ENCODE results near the gene MAST4. TPM values are rescaled to one million over a fixed set of nuclear protein-coding genes. Genes with fewer than 3 reads are reported as not detected.

MAST4 gene
- total RNA-seq, 1 donor from 2014 or later: 52.6 TPM

DNA sequence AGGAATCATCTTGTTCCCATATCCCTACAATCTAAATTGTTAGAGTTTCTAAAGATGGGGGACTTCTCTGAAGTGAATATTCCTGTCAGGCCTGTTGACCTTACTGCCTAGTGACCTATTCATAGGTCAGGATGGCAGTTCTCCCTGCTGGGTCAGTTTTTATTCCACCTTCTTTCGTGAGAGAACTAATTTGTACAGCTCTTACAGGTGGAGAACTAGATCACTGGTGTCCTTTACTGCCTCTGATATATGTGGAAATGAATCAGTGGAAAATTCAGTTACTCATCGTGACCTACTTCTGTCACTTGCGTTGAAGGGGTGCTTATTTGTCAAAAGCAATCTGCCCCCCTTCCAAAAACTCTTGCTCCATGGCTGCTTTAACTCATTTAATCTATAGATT, 435.5 kb downstream of the MAST4 start:
- peaks cover 50% of the 10 kb centered on the region for H3K4me1 ChIP-seq
- H3K27ac ChIP-seq: no peak overlapping the region
- H3K9me3 ChIP-seq: no peaks in the 10 kb centered on the region
- ATAC-seq: no peak
- no peaks in the 10 kb centered on the region for H3K27me3 ChIP-seq
- no peak for DNase-seq
- no peaks in the 10 kb centered on the region for H3K36me3 ChIP-seq
- intact Hi-C loops (cut with DNase I): no loop called here
- no peak overlapping the region for H3K4me3 ChIP-seq
- TF ChIP-seq, protein P1, sequence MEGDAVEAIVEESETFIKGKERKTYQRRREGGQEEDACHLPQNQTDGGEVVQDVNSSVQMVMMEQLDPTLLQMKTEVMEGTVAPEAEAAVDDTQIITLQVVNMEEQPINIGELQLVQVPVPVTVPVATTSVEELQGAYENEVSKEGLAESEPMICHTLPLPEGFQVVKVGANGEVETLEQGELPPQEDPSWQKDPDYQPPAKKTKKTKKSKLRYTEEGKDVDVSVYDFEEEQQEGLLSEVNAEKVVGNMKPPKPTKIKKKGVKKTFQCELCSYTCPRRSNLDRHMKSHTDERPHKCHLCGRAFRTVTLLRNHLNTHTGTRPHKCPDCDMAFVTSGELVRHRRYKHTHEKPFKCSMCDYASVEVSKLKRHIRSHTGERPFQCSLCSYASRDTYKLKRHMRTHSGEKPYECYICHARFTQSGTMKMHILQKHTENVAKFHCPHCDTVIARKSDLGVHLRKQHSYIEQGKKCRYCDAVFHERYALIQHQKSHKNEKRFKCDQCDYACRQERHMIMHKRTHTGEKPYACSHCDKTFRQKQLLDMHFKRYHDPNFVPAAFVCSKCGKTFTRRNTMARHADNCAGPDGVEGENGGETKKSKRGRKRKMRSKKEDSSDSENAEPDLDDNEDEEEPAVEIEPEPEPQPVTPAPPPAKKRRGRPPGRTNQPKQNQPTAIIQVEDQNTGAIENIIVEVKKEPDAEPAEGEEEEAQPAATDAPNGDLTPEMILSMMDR (IDR thresholded peaks at IDR 0.05): no peak

DNA sequence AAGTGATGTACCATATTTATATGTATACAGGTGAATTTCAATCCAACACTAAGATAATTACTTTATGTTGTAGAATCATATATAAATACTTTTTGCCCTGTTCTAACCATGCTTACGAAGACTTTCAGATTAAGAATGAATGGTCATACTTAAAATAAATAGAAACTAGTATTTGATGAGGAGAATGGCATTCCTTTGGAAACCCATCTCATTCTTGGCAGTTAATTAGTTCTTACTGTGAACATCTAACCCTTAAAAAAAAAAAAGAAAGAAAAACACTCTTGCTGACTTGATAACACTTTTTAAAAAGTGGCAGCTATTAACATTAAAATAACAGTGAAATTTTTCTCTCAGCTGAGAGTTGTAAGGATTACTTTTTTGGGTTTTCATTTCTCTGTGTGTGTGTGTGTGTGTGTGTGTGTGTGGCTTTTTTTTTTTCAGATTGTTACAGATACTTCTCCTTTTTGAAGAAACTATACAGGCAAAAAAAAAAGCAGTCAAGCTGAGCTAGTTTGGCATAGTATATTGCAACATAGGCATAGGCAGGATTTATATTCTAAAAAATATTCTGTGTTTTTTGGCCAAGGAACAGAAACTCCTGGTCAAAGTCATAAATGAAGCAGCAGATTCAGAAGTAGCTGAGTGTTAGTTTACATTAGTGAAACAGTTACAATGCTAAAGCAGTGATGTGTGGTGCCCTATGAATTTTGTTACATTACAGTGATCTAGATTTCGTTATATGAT, 436.9 kb downstream of the MAST4 start:
- H3K4me3 ChIP-seq: no peak overlapping the region
- H3K9me3 ChIP-seq: no peaks in the 10 kb centered on the region
- ATAC-seq: peak; percentile 58
- intact Hi-C loops (cut with DNase I): no loop called here
- peaks cover 52% of the 10 kb centered on the region for H3K4me1 ChIP-seq
- no peak for DNase-seq
- H3K36me3 ChIP-seq: no peaks in the 10 kb centered on the region
- TF ChIP-seq, protein P1 (IDR thresholded peaks at IDR 0.05): no peak
- H3K27me3 ChIP-seq: no peaks in the 10 kb centered on the region
- no peak overlapping the region for H3K27ac ChIP-seq

GRCh38 chr5:67033880-67034651, 437.9 kb downstream of the MAST4 start:
- DNase-seq: no peak

GRCh38 chr5:67035098-67035740, 439.0 kb downstream of the MAST4 start:
- DNase-seq: no peak
- no peak overlapping the region for H3K4me3 ChIP-seq
- intact Hi-C loops (cut with DNase I): no loop called here
- no peaks in the 10 kb centered on the region for H3K36me3 ChIP-seq
- peaks cover 52% of the 10 kb centered on the region for H3K4me1 ChIP-seq
- H3K27me3 ChIP-seq: no peaks in the 10 kb centered on the region
- TF ChIP-seq, protein P1 (IDR thresholded peaks at IDR 0.05): no peak
- ATAC-seq: no peak
- no peak overlapping the region for H3K27ac ChIP-seq
- no peaks in the 10 kb centered on the region for H3K9me3 ChIP-seq

More at GRCh38 chr5:67033880-67034651, 437.9 kb downstream of the MAST4 start:
- Histone ChIP-seq H3K27me3 (no peaks in the 10 kb centered on the region), H3K27ac (no peak overlapping the region), H3K9me3 (no peaks in the 10 kb centered on the region), H3K4me1 (peaks cover 52% of the 10 kb centered on the region), H3K36me3 (no peaks in the 10 kb centered on the region), H3K4me3 (no peak overlapping the region)
- TF ChIP-seq, protein P1 (IDR thresholded peaks at IDR 0.05): no peak
- intact Hi-C loops (cut with DNase I): no loop called here
- peak; percentile 36 for ATAC-seq

DNA sequence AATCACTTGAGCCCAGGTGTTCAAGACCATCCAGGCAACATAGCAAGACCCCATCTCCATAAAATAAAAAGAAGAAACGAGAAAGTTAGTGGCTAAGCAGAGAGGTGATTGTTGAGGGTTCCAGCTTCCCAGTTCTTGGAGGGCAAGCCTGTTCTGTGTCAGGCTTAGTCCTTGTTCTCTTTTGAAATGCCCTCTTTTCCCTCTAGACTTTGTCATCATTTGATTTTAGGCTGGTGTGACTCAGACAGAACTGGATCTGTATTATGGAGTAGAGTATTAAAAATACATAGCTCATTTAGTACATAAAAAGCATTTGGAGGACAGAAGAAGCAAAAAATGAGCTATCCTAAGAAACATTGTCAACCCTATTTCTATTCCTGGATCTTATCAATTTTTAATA, 441.0 kb downstream of the MAST4 start:
- no peak for DNase-seq
- TF ChIP-seq, protein P1 (IDR thresholded peaks at IDR 0.05): no peak
- no peak for ATAC-seq
- Histone ChIP-seq H3K27ac (no peak overlapping the region), H3K36me3 (no peaks in the 10 kb centered on the region), H3K4me3 (no peak overlapping the region), H3K27me3 (no peaks in the 10 kb centered on the region), H3K9me3 (no peaks in the 10 kb centered on the region), H3K4me1 (peaks cover 41% of the 10 kb centered on the region)
- intact Hi-C loops (cut with DNase I): no loop called here
